ENCODE measurements around the gene USP7. TPM values are rescaled to one million over a fixed set of nuclear protein-coding genes. Genes with fewer than 3 reads are reported as not detected.

USP7 gene
- total and polyA plus RNA-seq, 9 donors: 41.3 to 71.1 (median 62.5) TPM

DNA sequence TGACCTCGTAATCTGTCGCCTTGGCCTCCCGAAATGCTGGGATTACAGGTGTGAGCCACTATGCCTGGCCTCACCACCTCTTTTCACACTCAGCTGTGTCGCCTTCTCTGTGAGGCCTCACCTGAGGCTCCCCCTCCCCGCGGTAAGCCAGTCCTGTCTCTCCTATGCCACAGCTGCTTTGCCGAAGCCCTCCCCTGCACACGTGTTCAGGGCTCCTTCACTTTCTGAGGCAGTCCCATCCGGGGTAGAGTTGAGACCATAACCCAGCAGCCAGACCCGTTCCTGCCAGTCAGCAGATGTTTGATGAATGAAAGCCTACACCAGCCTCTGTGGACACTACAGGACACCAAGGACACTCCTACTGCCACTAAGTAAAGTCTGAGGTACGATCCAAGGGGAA, 10.6 kb downstream of the USP7 start:
- no peak for DNase-seq
- 63% methylated on average over 10 of the region's 11 CpGs for WGBS (ENCODE audit: insufficient coverage)
- Histone ChIP-seq H3K27me3 (ENCODE audit: control insufficient read depth, insufficient read depth, low read length) (no peaks in the 10 kb centered on the region), H3K36me3 (ENCODE audit: control insufficient read depth, insufficient read depth, low read length) (no peaks in the 10 kb centered on the region), H3K4me1 (ENCODE audit: control insufficient read depth, insufficient read depth, low read length) (peaks cover 26% of the 10 kb centered on the region), H3K9me3 (replicated peaks; ENCODE audit: control insufficient read depth, low read depth, low read length) (no peaks in the 10 kb centered on the region), H3K27ac (ENCODE audit: low read length) (no peak overlapping the region), H3K4me3 (ENCODE audit: low read length) (no peak overlapping the region)

DNA sequence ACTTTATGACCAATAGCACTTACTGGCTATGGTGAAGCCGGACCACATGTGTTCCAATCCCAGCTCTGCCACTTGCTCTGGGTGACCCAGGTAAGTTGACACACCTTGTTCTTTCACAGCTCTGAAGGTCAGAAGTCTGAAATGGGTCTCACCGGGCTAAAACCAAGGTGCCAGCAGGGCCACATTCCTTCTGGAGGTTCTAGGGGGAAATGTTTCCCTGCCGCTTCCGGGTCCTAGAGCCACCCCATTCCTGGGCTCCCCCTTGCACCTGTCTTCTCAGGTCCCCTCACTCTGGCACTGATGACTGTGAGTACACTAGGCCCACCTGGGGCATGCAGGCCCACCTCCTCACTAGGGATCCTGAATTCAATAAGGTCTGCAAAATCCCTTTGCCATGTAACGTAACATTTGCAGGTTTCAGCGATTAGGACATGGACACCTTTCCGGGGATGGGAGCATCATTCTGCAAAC, 11.4 kb downstream of the USP7 start:
- Histone ChIP-seq H3K4me3 (ENCODE audit: low read length) (no peak overlapping the region), H3K27ac (ENCODE audit: low read length) (no peak overlapping the region), H3K4me1 (ENCODE audit: control insufficient read depth, insufficient read depth, low read length) (peaks cover 23% of the 10 kb centered on the region), H3K9me3 (replicated peaks; ENCODE audit: control insufficient read depth, low read depth, low read length) (no peaks in the 10 kb centered on the region), H3K36me3 (ENCODE audit: control insufficient read depth, insufficient read depth, low read length) (no peaks in the 10 kb centered on the region), H3K27me3 (ENCODE audit: control insufficient read depth, insufficient read depth, low read length) (no peaks in the 10 kb centered on the region)
- DNase-seq: no peak
- WGBS (ENCODE audit: insufficient coverage): 93% methylated on average over 6 of the region's 7 CpGs

DNA sequence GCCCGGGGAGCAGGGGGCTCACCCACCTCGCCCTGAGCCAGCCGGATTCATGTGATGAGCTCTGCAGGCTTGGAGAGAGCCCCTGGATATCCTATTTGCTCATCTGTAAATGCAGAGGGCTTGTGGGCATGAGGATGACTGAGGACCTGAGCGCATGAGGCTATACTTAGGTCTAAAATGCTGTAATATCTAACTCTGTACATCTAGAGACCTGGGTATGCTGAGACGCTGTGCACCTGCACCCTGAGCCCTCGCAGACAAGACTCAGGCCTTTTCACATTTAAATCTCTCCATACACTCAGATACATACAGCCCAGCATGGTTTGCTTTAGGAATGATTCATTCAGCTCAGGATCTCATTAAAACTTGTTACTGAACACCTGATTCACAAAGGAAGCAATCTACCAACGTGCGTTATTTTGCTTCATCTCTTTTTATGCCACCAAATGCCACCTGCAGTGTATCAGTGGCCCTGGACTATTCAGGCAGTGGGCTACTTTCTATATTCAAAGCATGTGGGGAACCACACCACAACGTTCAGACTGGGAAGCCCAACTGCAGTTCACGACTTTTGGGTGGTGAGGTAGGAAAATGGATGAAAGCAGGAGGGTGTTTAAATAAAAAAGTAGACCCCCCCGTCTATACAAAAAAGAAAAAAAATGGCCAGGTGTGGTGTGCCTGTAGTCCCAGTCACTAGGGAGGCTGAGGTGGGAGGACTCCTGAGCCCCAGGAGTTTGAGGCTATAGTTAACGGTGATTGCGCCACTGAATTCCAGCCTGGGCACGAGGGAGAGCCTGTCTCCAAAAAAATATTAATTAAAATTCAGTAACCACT, 12.0 kb downstream of the USP7 start:
- no peak for DNase-seq
- Histone ChIP-seq H3K27me3 (ENCODE audit: control insufficient read depth, insufficient read depth, low read length) (no peaks in the 10 kb centered on the region), H3K27ac (ENCODE audit: low read length) (no peak overlapping the region), H3K9me3 (replicated peaks; ENCODE audit: control insufficient read depth, low read depth, low read length) (no peaks in the 10 kb centered on the region), H3K4me1 (ENCODE audit: control insufficient read depth, insufficient read depth, low read length) (peaks cover 20% of the 10 kb centered on the region), H3K36me3 (ENCODE audit: control insufficient read depth, insufficient read depth, low read length) (no peaks in the 10 kb centered on the region), H3K4me3 (ENCODE audit: low read length) (no peak overlapping the region)
- WGBS (ENCODE audit: insufficient coverage): 66% methylated on average over 11 of the region's 14 CpGs

DNA sequence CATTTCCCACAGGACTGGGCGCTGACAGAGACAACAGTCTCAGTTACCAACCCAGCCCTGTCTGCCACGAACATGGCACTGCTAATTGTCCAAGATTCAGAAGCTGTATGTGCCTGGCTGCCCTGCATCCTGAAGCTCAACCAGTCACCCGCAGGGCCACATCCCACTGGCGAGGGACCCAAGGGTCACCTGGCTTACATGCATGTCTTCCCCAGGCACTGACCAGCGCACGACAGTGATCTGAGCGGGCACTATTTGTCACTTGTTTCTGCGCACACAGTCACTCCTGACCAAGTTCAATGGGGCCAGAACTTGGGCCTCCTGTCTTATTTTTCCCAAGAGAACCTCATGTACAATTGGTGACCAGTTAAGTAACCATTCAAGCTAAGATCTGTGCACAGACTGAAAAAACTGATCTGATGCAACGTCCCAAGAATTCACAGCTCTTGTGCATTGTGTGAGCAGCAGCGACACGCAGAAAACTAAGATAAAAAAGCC, 13.1 kb downstream of the USP7 start:
- Histone ChIP-seq H3K9me3 (replicated peaks; ENCODE audit: control insufficient read depth, low read depth, low read length) (no peaks in the 10 kb centered on the region), H3K27me3 (ENCODE audit: control insufficient read depth, insufficient read depth, low read length) (no peaks in the 10 kb centered on the region), H3K27ac (ENCODE audit: low read length) (no peak overlapping the region), H3K36me3 (ENCODE audit: control insufficient read depth, insufficient read depth, low read length) (no peaks in the 10 kb centered on the region), H3K4me3 (ENCODE audit: low read length) (no peak overlapping the region), H3K4me1 (ENCODE audit: control insufficient read depth, insufficient read depth, low read length) (peaks cover 12% of the 10 kb centered on the region)
- WGBS (ENCODE audit: insufficient coverage): 63% methylated on average over 10 of the region's 11 CpGs
- DNase-seq: no peak

DNA sequence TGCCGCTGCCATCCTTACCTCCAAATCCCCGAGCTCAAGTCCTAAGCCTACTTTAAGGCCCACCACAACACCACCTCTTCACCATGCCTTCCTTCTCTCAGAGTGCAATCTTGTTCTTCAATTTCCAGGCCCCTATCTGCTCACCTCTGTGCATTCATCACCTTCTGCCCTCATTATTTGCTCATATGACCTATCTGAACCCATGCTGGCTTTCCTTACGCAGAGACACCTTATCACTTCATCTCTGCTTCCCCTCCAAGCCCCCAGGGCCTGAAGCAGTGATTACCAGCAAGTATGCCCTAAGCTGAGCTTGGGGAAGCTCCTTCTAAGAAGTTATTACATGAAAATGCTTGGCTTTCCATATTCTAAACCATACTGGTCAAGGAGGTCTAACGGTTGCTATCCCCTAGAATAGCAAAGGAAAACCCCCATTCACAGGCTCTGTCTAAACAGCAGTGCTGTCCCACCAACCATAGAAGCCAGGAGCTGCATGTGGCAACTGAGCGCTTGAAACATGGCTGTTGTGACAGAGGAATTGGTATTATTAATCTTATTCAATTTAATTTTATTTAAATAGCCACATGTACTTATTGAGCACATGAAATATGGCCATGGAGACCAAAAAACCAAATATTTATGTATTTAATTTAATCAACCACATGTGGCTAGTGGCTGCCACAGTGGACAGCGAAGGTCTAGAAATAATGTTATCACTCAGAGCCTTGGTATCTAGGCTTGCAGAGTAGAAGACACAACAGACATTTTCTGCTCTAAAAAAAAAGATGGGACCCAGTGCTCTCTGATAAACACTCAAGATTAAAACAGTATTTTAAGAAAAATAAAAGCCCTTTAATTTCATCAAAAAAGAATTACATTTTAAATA, 13.9 kb downstream of the USP7 start:
- DNase-seq: no peak
- H3K4me1 ChIP-seq (ENCODE audit: control insufficient read depth, insufficient read depth, low read length): peaks cover 12% of the 10 kb centered on the region
- no peak overlapping the region for H3K4me3 ChIP-seq (ENCODE audit: low read length)
- no peaks in the 10 kb centered on the region for H3K36me3 ChIP-seq (ENCODE audit: control insufficient read depth, insufficient read depth, low read length)
- H3K27me3 ChIP-seq (ENCODE audit: control insufficient read depth, insufficient read depth, low read length): no peaks in the 10 kb centered on the region
- H3K9me3 ChIP-seq (replicated peaks; ENCODE audit: control insufficient read depth, low read depth, low read length): no peaks in the 10 kb centered on the region
- no peak overlapping the region for H3K27ac ChIP-seq (ENCODE audit: low read length)
- WGBS (ENCODE audit: insufficient coverage): 66% methylated on average over 3 of the region's 6 CpGs

DNA sequence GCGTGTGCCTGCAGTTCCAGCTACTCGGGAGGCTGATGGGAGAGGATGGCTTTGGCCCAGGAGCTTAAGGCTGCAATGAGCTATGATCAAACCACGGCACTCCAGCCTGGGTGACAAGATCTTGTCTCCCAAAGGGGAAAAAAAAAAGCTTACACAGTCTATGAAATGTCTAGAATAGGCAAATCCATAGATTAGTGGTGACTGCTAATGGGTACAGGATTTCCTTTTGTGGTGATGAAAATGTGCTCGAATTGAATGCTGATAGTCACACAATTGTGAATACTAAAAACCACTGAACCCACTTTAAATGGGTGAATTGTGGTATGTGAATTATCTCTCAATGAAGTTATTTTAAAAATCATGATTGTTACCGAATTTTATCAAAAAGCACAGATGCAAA, 14.9 kb downstream of the USP7 start:
- no peaks in the 10 kb centered on the region for H3K36me3 ChIP-seq (ENCODE audit: control insufficient read depth, insufficient read depth, low read length)
- no peak overlapping the region for H3K4me3 ChIP-seq (ENCODE audit: low read length)
- H3K27ac ChIP-seq (ENCODE audit: low read length): no peak overlapping the region
- WGBS (ENCODE audit: insufficient coverage): 92% methylated on average over 2 of the region's 5 CpGs
- no peaks in the 10 kb centered on the region for H3K27me3 ChIP-seq (ENCODE audit: control insufficient read depth, insufficient read depth, low read length)
- peaks cover 20% of the 10 kb centered on the region for H3K4me1 ChIP-seq (ENCODE audit: control insufficient read depth, insufficient read depth, low read length)
- no peaks in the 10 kb centered on the region for H3K9me3 ChIP-seq (replicated peaks; ENCODE audit: control insufficient read depth, low read depth, low read length)
- no peak for DNase-seq

DNA sequence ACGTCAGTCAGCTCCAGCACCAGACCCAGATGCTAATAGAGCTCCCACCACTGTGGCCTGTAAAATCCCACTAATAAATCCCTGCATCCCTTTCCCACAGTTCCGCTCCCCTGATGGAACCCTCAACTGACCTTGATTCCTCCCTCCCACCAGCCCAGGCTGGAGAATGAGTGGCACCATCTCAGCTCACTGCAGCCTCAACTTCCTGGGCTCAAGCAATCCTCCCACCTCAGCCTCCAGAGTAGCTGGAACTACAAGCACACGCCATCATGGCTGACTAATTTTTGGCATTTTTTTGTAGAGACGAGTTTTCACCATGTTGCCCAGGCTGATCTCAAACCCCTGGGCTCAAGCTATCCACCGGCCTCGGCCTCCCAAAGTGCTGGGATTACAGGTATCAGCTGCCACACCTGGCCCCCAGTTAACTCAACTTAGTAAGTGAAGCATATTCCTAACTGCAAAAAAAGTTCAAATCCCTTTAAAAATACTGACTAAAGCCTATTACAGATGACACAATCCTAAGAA, 15.6 kb downstream of the USP7 start:
- DNase-seq: no peak
- Histone ChIP-seq H3K4me3 (ENCODE audit: low read length) (no peak overlapping the region), H3K4me1 (ENCODE audit: control insufficient read depth, insufficient read depth, low read length) (peaks cover 26% of the 10 kb centered on the region), H3K27me3 (ENCODE audit: control insufficient read depth, insufficient read depth, low read length) (no peaks in the 10 kb centered on the region), H3K27ac (ENCODE audit: low read length) (no peak overlapping the region), H3K9me3 (replicated peaks; ENCODE audit: control insufficient read depth, low read depth, low read length) (no peaks in the 10 kb centered on the region), H3K36me3 (ENCODE audit: control insufficient read depth, insufficient read depth, low read length) (no peaks in the 10 kb centered on the region)
- 79% methylated on average over 6 of the region's 6 CpGs for WGBS (ENCODE audit: insufficient coverage)

DNA sequence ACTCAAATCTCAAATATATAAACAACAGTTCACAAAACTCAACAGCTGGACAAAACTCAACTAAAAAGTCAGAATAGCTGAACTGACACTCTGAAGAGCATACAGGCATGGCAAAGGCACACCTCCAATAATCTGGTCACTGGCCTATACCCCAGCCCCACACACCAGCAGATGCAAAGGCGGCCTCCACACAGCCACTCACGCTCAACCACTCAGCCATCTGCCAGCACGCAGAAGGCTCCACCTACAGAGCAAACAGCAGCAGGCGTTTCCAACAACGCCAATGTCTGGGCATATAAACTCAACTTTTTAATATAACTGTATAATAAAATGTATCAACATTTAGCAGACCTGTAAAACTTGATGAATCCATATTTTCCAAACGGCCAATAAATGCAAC, 17.2 kb downstream of the USP7 start:
- Histone ChIP-seq H3K27me3 (ENCODE audit: control insufficient read depth, insufficient read depth, low read length) (no peaks in the 10 kb centered on the region), H3K36me3 (ENCODE audit: control insufficient read depth, insufficient read depth, low read length) (no peaks in the 10 kb centered on the region), H3K4me1 (ENCODE audit: control insufficient read depth, insufficient read depth, low read length) (peaks cover 23% of the 10 kb centered on the region), H3K9me3 (replicated peaks; ENCODE audit: control insufficient read depth, low read depth, low read length) (no peaks in the 10 kb centered on the region), H3K4me3 (ENCODE audit: low read length) (no peak overlapping the region), H3K27ac (ENCODE audit: low read length) (no peak overlapping the region)
- DNase-seq: no peak
- WGBS (ENCODE audit: insufficient coverage): 86% methylated on average over 1 of the region's 6 CpGs

DNA sequence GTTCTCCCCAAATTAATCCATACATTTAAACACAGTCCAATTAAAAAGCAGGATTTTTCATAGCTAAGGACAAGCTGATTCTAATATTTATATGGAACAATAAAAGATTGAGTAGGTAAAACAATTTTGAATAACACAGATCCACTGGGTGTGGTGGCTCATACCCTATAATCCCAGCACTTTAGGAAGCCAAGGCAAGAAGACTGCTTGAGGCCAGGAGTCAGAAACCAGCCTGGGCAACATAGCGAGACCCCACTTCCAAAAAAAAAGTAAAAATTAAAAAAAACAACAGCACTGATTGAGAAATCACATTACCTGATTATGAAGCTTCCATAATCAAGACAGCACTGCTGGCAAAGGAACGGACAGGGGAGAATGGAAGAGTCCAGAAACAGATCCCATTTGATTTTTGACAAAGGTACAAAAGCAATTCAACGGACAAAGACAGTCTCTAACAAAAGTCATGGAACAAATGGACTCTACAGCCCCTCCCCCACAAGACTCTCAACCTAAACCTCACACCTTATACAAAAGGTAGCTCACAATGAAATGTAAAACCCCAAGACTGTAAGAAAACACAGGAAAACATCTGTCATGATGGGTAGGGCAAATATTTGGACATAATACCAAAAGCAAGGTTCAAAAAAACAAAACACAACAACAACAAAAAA, 17.9 kb downstream of the USP7 start:
- no peak for DNase-seq
- Histone ChIP-seq H3K27me3 (ENCODE audit: control insufficient read depth, insufficient read depth, low read length) (no peaks in the 10 kb centered on the region), H3K9me3 (replicated peaks; ENCODE audit: control insufficient read depth, low read depth, low read length) (no peaks in the 10 kb centered on the region), H3K27ac (ENCODE audit: low read length) (no peak overlapping the region), H3K4me1 (ENCODE audit: control insufficient read depth, insufficient read depth, low read length) (peaks cover 18% of the 10 kb centered on the region), H3K4me3 (ENCODE audit: low read length) (no peak overlapping the region), H3K36me3 (ENCODE audit: control insufficient read depth, insufficient read depth, low read length) (no peaks in the 10 kb centered on the region)
- 100% methylated on average over 1 of the region's 3 CpGs for WGBS (ENCODE audit: insufficient coverage)
